Stimulated activated memory B cell treated with anti-CD40 and anti-IgM and Interleukin-4, amounts not matched to agents 10 μg/mL and 1 μg/mL and 100 μg/mL, for 72 hours (primary cell): ENCODE measurements around the gene GLT1D1.
A peak's percentile ranks its signal among the peaks of the same experiment; 100 is the strongest.
"Not testable (repeated sequence)": the region's sequence is repeated elsewhere in the genome, so short reads cannot be mapped to it uniquely, and the experiment has no call there.

Source experiments
- ATAC-seq: fragments of 150-1000 bp; cut with Tn5 transposase; 2 replicates; pipeline ENCODE4 v1.10.0; 2021
- H3K27ac Mint-ChIP-seq: one replicate; pipeline ENCODE4 v1.8.0; 2022; ENCODE audit warnings: mild to moderate bottlenecking, mixed read lengths
- H3K27me3 Mint-ChIP-seq: one replicate; pipeline ENCODE4 v1.8.0; 2022; ENCODE audit warnings: mixed read lengths
- H3K36me3 Mint-ChIP-seq: one replicate; pipeline ENCODE4 v1.8.0; 2022; ENCODE audit warnings: mixed read lengths
- H3K4me1 Mint-ChIP-seq: one replicate; pipeline ENCODE4 v1.8.0; 2022; ENCODE audit warnings: mixed read lengths
- H3K4me3 Mint-ChIP-seq: one replicate; pipeline ENCODE4 v1.8.0; 2022; ENCODE audit warnings: mild to moderate bottlenecking, moderate library complexity, mixed read lengths
- H3K9me3 Mint-ChIP-seq: one replicate; pipeline ENCODE4 v1.8.0; 2022; ENCODE audit warnings: mixed read lengths

The GLT1D1 gene

DNA sequence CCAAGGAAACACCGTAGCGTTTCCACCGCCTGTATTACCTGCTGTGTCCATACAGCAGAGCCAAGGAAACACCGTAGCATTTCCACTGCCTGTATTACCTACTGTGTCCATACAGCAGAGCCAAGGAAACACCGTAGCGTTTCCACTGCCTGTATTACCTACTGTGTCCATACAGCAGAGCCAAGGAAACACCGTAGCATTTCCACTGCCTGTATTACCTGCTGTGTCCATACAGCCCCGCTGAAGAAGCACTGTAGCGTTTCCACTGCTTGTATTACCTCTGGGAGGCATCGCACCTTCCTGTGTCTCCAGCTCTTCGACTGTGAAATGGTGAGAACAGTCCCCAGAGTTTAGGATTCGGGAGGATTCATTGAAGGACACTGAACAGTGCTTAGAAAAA lies 13.4 kb upstream of the GLT1D1 start:
- H3K36me3 Mint-ChIP-seq, H3K27me3 Mint-ChIP-seq, H3K9me3 Mint-ChIP-seq, H3K4me3 Mint-ChIP-seq, ATAC-seq, H3K27ac Mint-ChIP-seq: not testable (repeated sequence)
- H3K4me1 Mint-ChIP-seq, result peaks cover 21% of the 10 kb centered on the region

DNA sequence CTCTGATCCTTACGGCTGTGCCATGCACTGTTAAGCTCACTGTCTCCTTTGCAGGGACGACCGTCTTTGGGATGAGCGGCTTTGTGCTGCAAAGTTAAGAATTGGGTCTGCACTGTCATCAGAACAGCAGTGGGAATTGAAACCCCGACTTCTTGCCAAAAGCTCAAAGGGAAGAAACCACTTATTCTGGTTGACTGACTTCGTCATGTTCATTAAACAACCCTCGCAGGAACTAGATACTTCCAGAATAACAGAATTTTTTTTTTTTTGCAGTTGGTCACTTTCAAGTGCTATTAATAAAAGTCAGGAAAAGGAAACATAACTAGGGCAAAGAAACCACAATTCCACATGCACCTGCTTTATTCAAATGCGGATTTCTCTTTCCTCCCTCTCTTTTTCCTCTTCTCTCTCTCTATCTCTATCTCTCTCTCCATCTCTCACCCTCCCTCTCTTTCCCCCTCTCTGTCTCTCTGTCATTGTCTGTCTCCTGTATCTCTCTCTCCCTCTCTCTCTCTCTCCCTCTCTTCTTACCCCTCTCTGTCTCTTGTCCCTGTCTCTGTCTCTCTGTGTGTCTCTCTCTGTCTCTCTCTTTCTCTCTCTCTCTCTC lies 12.3 kb upstream of the GLT1D1 start:
- peak; percentile 82 for ATAC-seq
- Mint-ChIP-seq H3K36me3 (no peaks in the 10 kb centered on the region), H3K4me1 (peaks cover 21% of the 10 kb centered on the region), H3K9me3 (no peaks in the 10 kb centered on the region), H3K4me3 (peak overlapping the region; percentile 15), H3K27me3 (no peaks in the 10 kb centered on the region), H3K27ac (peak overlapping the region; percentile 71)

DNA sequence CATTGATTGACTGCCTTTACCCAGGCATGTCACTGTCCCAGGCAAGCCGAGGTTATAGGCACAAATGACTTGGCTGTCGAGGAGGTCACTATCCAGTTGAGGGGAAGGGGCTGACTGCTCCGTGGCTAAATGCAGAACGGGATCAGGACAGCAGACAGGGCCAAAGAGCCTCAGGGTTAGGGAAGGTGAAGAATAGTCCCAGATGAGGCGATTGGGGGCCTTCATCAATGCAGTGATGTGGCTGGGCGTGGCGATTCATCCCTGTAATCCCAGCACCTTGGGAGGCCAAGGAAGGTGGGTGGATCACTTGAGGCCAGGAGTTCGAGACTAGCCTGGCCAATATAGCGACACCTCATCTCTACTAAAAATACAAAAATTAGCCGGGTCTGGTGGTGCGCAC lies 10.7 kb upstream of the GLT1D1 start:
- Mint-ChIP-seq H3K36me3 (no peaks in the 10 kb centered on the region), H3K27me3 (no peaks in the 10 kb centered on the region), H3K4me1 (peaks cover 21% of the 10 kb centered on the region), H3K27ac (no peak overlapping the region), H3K4me3 (no peak overlapping the region), H3K9me3 (no peaks in the 10 kb centered on the region)
- ATAC-seq, result no peak

DNA sequence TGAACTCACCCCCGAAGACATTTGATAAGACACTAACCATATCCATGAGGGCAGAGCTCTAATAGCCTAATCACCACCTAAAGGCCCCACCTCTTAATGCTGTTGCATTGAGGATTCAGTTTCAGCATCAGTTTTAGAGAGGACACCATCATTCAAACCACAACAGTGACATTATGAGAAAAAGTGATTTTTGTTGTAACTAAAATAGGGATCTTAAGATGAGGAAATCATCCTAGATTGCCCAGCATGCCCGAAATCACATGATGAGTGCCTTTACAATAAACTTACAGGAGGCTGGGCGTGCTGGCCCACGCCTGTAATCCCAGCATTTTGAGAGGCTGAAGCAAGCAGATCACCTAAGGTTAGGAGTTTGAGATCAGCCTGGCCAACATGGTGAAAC lies 9.7 kb upstream of the GLT1D1 start:
- H3K4me1 Mint-ChIP-seq, result peaks cover 21% of the 10 kb centered on the region
- H3K4me3 Mint-ChIP-seq, result no peak overlapping the region
- peak overlapping the region; percentile 48 for H3K27ac Mint-ChIP-seq
- ATAC-seq, result no peak
- H3K36me3 Mint-ChIP-seq, result no peaks in the 10 kb centered on the region
- no peaks in the 10 kb centered on the region for H3K9me3 Mint-ChIP-seq
- no peaks in the 10 kb centered on the region for H3K27me3 Mint-ChIP-seq

DNA sequence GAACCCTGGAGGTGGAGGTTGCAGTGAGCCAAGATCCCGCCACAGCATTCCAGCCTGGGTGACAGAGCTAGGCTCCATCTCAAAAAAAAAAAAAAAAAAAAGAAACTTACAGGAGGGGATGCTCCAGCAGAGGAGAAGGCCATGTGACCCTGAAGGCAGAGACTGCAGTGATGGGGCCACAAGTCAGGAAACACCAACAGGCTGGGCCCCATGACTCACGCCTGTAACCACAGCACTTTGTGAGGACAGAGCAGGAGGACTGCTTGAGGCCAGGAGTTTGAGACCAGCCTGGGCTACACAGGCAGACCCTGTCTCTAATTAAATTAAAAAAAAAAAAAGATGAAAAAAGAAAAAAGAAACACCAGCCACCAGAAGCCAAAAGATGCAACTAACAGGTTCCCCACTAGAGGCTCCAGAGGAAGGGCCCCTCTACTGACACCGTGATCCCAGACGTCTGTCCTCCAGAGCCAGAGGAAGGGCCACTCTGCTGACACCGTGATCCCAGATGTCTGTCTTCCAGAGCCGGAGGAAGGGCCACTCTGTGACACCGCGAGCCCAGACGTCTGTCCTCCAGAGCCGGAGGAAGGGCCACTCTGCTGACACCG lies 9.1 kb upstream of the GLT1D1 start:
- Mint-ChIP-seq H3K27ac (no peak overlapping the region), H3K36me3 (no peaks in the 10 kb centered on the region), H3K9me3 (no peaks in the 10 kb centered on the region), H3K4me3 (no peak overlapping the region), H3K4me1 (peaks cover 15% of the 10 kb centered on the region), H3K27me3 (no peaks in the 10 kb centered on the region)
- no peak for ATAC-seq

DNA sequence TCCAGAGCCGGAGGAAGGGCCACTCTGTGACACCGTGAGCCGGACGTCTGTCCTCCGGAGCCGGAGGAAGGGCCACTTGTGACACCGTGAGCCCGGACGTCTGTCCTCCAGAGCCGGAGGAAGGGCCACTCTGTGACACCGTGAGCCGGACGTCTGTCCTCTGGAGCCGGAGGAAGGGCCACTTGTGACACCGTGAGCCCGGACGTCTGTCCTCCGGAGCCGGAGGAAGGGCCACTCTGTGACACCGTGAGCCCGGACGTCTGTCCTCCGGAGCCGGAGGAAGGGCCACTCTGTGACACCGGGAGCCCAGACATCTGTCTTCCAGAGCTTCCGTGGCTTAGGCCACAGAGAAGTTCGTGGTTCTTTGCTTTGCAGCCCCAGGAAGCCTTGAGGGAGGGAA lies 6.6 kb upstream of the GLT1D1 start:
- not testable (repeated sequence) for ATAC-seq

DNA sequence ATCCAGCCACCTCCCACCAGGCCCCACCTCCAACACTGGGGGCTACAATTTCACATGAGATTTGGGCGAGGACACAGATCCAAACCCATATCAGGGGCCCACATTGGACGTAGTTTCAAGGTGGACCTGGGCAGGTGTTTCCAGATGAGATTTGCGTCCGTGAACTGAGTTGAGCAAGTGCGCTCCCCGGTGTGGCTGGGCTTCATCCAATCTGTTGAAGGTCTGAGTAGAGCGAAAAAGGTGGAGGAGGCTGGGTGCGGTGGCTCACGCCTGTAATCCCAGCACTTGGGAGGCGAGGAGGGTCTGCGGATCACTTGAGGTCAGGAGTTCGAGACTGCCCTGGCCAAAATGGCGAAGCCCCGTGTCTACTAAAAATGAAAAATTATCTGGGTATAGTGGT lies 4.9 kb upstream of the GLT1D1 start:
- Mint-ChIP-seq H3K4me3 (no peak overlapping the region), H3K36me3 (no peaks in the 10 kb centered on the region), H3K4me1 (no peaks in the 10 kb centered on the region), H3K27ac (no peak overlapping the region), H3K9me3 (no peaks in the 10 kb centered on the region), H3K27me3 (no peaks in the 10 kb centered on the region)
- ATAC-seq, result no peak

More for the DNA sequence above, 6.6 kb upstream of the GLT1D1 start:
- not testable (repeated sequence) for H3K36me3 Mint-ChIP-seq, H3K9me3 Mint-ChIP-seq, H3K4me1 Mint-ChIP-seq, H3K27ac Mint-ChIP-seq, H3K27me3 Mint-ChIP-seq, H3K4me3 Mint-ChIP-seq

DNA sequence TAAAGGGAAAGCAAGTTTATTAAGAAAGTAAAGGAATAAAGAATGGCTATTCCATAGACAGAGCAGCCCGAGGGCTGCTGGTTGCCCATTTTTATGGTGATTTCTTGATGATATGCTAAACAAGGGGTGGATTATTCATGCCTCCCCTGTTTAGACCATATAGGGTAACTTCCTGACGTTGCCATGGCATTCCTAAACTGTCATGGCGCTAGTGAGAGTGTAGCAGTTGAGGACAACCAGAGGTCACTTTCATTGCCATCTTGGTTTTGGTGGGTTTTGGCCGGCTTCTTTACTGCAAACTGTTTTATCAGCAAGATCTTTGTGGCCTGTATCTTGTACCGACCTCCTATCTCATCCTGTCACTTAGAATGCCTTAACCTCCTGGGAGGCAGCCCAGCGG lies 3.5 kb upstream of the GLT1D1 start:
- ATAC-seq, result not testable (repeated sequence)

DNA sequence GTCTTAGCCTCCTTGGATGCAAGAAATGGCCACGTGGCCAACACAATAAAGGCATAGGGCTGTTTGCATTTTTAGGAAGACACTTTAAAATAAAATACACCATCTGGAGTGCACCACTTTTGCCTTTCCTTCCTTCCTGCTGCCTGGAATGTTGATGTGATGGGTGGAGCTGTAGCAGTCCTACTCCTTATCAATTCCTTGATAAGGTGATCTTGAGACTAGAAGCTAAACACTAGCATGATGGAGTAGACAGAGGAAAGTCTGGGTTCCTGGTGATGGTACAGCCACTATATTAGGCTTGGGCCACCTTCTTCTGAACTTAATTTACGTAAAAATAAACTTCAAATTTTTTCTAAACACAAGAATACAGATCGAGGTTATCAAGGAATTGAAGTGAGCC lies 2.9 kb upstream of the GLT1D1 start:
- Mint-ChIP-seq H3K9me3 (no peaks in the 10 kb centered on the region), H3K27ac (no peak overlapping the region), H3K36me3 (no peaks in the 10 kb centered on the region), H3K4me1 (peaks cover 11% of the 10 kb centered on the region), H3K27me3 (peaks cover 5% of the 10 kb centered on the region), H3K4me3 (no peak overlapping the region)
- no peak for ATAC-seq

More for the DNA sequence above, 3.5 kb upstream of the GLT1D1 start:
- H3K27me3 Mint-ChIP-seq, H3K27ac Mint-ChIP-seq, H3K36me3 Mint-ChIP-seq, H3K4me3 Mint-ChIP-seq, H3K9me3 Mint-ChIP-seq: not testable (repeated sequence)
- peaks cover 10% of the 10 kb centered on the region for H3K4me1 Mint-ChIP-seq

DNA sequence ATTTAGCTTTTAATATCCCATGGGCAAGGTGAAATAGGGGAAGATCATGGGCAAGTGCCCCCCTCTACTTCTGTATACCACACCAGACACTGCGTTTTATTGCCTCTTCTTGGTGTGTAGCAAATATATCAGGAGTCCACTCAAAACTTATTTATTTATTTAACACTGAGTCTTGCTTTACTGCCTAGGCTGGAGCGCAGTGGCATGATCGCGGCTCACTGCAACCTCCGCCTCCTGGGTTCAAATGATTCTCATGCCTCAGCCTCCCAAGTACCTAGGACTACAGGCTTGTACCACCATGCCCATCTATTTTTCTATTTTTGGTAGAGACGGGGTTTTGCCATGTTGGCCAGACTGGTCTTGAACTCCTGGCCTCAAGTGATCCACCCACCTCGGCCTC lies 1.8 kb upstream of the GLT1D1 start:
- H3K4me3 Mint-ChIP-seq, H3K36me3 Mint-ChIP-seq, H3K9me3 Mint-ChIP-seq, H3K27ac Mint-ChIP-seq, ATAC-seq: not testable (repeated sequence)
- Mint-ChIP-seq H3K4me1 (peaks cover 15% of the 10 kb centered on the region), H3K27me3 (peaks cover 13% of the 10 kb centered on the region)

DNA sequence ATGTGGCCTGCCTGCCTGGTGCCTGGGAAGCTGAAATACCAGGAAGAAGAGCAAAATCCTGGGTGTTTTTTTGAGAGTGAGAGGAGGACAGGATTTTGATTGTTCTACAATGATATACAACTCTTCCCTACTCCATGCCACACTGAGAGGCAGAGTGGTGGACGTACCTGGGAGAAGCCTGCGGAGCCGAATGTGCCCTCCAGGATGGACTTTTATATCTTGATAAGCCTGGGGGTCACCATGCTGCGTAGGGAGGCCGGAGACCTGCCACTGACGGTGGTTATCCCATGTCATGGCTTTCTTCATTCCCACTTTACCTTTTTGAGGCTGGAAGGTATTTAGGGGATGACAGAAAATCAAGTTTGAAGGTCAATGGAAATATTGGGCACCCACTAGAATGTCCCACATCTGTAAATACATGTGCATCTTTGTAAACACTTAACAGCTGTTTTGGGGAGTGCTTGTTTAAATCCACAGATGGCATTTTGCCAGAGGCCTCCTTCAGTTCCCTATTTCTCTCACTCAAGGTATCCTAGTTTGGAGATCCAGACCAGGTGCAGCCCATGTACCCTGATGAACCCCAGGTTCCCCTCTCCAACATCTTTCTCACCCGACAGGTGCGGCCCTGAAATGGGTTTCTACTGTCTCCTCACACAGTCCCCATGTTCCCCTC lies 1.1 kb upstream of the GLT1D1 start:
- Mint-ChIP-seq H3K27me3 (peaks cover 17% of the 10 kb centered on the region), H3K27ac (no peak overlapping the region), H3K9me3 (no peaks in the 10 kb centered on the region), H3K36me3 (peaks cover 6% of the 10 kb centered on the region), H3K4me1 (peaks cover 18% of the 10 kb centered on the region), H3K4me3 (no peak overlapping the region)
- ATAC-seq, result no peak

DNA sequence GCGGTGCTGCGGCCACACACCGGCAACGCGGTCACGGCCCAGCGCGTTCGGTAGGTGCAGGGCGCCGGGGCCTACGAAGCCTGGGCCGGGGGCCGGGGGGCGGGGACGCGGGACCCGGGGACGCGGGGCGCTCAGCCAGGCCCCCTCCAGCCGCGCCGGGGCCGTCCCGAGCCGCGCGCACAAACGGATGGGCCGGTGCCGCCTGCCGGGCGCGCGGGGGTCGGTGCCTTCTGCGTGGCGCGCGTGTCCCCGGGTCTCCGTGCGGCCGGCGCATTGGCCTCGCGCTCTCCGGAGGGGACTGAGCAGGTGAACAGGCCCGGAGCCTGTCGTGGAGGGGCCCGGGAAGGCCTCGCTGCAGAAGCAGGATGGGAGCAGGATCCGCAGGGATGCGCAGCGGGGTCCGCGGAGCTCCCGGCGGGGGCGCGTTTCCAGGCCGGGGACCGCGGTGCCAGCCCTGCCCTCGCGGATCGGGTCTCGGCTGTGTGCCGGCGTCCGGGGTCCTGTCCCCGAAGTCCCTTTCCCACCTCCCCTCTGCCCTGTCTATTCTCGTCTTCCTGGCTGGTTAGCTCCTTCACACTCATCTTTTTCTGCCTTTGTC lies 421 bp downstream of the GLT1D1 start:
- peaks cover 18% of the 10 kb centered on the region for H3K4me1 Mint-ChIP-seq
- peak overlapping the region; percentile 74 for H3K4me3 Mint-ChIP-seq
- H3K36me3 Mint-ChIP-seq, result peaks cover 6% of the 10 kb centered on the region
- ATAC-seq, result peak; percentile 59
- peaks cover 20% of the 10 kb centered on the region for H3K27me3 Mint-ChIP-seq
- no peaks in the 10 kb centered on the region for H3K9me3 Mint-ChIP-seq
- H3K27ac Mint-ChIP-seq, result no peak overlapping the region

DNA sequence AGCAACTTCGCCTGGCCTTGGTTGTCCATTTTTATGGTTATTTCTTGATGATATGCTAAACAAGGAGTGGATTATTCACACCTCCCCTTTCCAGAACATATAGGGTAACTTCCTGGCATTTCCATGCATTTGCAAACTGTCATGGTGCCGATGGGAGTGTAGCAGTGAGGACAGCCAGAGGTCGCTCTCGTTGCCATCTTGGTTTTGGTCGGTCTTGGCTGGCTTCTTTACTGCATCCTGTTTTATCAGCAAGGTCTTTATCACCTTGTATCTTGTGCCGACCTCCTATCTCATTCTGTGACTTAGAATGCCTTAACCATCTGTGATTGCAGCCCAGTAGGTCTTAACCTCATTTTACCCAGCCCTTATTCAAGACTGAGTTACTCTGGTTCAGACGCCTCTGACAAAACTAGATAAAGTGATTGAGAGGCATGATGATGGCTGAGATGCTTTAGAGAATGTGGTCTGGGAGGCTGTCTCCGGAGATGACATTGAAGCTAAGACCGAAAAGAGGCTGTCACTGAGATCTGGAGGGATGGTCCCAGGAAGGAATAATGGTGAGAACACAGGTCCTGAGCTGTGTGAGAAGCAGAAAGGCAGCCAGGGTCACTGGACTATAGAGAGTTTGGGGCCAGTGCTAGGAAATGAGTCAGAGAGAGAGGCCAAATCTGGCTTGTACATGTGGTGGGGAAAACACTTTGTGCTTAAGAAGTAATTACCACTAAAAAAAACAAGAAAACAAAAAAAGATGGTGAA lies 2.9 kb downstream of the GLT1D1 start:
- H3K27ac Mint-ChIP-seq, result no peak overlapping the region
- no peak for ATAC-seq
- H3K36me3 Mint-ChIP-seq, result peaks cover 6% of the 10 kb centered on the region
- H3K4me3 Mint-ChIP-seq, result no peak overlapping the region
- peaks cover 35% of the 10 kb centered on the region for H3K27me3 Mint-ChIP-seq
- H3K9me3 Mint-ChIP-seq, result no peaks in the 10 kb centered on the region
- peaks cover 18% of the 10 kb centered on the region for H3K4me1 Mint-ChIP-seq

DNA sequence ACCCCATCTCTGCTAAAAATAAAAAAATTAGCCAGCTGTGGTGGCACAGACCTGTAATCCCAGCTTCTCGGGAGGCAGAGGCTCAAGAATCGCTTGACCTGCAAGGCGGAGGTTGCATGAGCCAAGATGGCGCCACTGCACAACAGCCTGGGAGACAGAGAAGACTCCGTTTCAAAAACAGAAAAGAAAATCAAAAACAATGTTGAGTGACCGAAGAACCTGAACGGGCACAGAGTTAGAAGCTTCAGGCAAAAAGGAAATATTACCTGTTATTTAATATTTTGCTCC lies 3.5 kb downstream of the GLT1D1 start:
- Mint-ChIP-seq H3K27me3 (peaks cover 35% of the 10 kb centered on the region), H3K4me1 (peaks cover 18% of the 10 kb centered on the region), H3K4me3 (no peak overlapping the region), H3K36me3 (peaks cover 6% of the 10 kb centered on the region), H3K27ac (no peak overlapping the region), H3K9me3 (no peaks in the 10 kb centered on the region)
- ATAC-seq, result no peak

DNA sequence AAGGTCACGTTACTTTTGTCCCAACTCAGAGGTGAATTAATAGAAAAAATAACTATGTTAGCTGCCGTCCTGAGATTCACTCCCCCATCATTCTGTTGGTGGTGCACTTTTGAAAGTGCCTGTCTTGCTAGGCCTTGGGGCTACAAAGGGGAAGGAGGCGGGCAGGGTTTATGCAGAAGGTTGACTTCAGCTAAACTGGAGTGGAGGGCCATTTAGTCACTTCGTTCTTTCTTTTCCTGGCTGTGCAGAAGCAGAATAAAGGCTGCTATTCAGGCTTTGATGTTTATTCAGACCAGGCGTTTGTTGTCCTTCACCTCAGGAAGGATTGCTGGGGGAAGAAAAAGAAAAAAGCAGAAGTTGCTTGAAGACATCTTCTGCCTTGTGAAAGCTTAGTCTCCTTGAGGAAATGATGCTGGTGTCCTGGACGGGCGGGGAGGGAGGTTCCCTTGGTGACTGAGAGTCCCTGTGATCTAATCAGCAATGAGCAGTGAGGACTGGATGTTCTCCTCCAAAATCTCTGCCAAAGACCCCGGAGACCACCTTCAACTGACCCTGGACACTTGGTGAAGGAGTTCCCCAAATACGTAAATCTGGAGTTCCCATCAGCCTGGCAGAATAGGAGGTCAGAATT lies 4.0 kb downstream of the GLT1D1 start:
- Mint-ChIP-seq H3K36me3 (peaks cover 6% of the 10 kb centered on the region), H3K4me3 (no peak overlapping the region), H3K9me3 (no peaks in the 10 kb centered on the region), H3K27ac (no peak overlapping the region), H3K4me1 (peaks cover 18% of the 10 kb centered on the region), H3K27me3 (peaks cover 35% of the 10 kb centered on the region)
- no peak for ATAC-seq
